HG02759 (cell line): Measurements from ENCODE around the gene ENTPD8.

Experiments
- ATAC-seq: cut with Tn5 transposase; IDR thresholded peaks from one replicate; pipeline ENCODE4 v1.9.1; 2021; ENCODE audit warnings: mild to moderate bottlenecking, moderate library complexity; ENCODE audit not compliant: unreplicated experiment

ENTPD8 gene, protein sequence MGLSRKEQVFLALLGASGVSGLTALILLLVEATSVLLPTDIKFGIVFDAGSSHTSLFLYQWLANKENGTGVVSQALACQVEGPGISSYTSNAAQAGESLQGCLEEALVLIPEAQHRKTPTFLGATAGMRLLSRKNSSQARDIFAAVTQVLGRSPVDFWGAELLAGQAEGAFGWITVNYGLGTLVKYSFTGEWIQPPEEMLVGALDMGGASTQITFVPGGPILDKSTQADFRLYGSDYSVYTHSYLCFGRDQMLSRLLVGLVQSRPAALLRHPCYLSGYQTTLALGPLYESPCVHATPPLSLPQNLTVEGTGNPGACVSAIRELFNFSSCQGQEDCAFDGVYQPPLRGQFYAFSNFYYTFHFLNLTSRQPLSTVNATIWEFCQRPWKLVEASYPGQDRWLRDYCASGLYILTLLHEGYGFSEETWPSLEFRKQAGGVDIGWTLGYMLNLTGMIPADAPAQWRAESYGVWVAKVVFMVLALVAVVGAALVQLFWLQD

DNA sequence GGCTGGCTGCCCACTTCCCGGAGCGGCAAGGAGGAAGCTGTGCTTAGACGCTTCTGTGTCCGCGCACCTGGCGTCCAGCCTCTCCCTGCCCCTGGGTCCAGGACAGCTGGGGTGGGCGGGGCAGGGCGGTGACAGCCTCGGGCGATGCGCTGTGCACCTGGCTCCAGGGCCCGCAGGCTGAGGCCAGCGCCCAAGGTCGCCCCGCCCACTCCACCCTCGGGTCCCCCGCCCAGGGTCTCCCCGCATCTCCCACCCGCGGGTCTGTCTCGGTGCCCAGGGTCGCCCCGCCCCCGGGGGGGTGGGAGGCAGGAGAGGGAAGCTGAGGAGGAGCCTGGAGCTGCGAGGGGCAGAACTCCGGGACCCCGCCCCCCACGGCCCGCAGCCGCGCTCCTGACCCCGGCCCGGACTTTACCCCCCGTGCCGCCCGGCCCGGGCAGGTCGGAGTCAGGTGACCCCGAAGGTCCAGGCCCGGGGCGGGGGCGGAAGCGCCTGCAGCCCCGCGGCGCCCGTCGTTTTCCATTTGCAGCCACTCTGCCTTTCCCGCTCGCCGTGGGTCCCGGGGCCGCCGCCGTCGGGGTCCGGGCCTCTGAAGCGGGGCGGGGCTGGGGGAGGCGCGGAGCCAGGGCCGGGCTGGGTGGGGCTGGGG lies at the start of gene ENTPD8:
TSS of gene ENTPD8 (minus strand) at position 69 of the 646 bp plus-strand sequence. CDS start 3,072 bp downstream, outside the sequence.
- no peak for ATAC-seq

DNA sequence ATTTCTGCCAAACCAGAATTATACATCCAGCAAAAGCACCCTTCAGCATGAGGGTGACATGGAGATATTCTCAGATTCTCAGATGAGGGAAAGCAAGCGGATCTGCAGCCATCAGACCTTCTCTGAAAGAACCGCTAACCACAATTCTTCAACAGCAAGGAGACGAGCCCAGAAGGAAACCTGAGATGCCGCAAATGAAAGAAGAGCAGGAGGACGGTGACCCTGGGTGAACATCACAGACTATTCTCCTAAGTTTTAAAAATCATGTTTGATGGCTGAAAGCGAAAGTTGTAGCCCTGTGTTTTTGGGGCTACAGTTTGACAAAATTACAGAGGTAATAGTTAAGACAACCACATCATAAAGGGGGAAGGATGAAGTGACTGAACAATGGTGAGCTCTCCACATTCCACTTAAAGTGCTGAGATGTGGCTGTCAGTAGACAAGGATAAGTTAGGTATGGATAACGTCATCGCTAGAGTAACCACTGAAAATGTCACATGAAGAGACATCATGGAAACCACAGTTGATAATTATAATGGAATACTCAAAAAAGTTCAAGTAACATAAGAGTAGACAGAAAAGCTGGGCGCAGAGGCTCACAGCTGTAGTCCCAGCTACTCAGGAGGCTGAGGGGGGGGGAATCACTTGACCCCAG lies 49.5 kb upstream of the ENTPD8 start:
- no peak for ATAC-seq

DNA sequence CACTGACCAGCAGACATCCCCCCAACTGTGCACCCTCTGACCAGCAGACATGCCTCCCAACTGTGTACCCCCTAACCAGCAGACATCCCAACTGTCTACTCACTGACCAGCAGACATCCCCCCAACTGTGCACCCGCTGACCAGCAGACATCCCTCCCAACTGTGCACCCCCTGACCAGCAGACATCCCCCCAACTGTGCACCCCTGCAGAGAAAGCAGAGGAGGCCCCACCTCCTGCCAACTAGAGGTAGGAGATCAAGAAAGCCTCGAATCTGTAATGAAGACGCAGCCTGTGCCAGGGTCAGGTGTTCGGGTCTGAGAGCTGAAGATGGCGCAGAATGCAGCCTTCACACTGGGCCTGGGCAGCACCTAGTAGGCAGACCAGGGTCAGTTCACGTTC lies 47.7 kb upstream of the ENTPD8 start:
- ATAC-seq, result no peak

DNA sequence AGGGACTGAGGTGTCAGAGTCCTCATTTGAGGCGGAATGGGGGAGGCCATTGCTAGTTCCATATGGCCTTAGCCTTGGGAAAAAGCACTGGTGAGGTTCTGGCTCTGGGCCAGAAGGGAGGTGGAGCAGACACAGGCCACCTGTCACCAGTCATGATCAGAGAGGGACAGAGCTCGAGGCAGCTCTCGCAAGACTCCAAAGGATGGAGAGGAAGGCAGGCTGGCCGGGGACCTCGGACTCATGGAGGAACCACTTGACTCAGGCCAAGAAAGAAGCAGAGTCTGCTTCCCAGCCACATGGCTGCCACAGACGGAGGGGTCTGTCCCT lies 47.1 kb upstream of the ENTPD8 start:
- ATAC-seq, result no peak

DNA sequence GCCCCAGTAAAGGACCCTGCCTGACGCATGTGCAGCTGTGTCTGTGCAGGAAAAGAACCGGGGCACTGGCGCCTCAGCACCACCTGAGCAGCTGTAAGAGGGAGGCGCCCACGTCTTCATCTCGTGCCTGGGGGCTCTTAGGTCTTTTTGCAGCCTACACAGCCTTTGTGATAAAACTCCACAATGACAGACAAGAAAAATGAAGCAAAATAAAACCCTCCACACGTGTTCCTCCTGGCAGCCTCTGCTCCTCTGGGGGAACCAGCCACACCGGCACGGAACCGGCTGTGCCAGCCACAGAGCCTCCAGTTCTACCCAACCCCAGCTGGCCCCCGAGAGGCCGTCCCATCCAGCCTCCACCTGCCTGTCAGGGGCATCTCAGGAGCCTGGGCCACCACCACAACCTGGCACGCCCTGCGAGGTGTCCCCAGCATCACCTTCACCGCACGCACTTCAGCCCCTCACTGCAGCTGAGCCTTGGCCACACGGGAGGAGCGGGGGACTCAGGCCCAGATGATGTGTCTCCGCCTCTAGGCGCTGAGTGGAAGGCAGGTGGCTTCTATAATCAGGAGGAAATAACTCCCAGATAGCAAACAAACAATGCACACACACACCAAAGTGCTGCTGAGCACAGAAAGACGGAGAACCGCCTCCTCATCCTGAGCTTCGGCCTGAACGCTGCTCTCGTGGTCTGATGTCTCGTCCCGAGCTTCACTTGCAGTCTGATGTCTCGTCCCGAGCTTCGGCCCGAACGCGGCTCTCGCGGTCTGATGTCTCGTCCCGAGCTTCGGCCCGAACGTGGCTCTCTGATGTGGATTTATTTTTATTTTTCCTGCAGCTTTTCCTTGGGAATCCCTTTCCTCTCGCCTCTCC lies 46.5 kb upstream of the ENTPD8 start:
- ATAC-seq, result no peak

DNA sequence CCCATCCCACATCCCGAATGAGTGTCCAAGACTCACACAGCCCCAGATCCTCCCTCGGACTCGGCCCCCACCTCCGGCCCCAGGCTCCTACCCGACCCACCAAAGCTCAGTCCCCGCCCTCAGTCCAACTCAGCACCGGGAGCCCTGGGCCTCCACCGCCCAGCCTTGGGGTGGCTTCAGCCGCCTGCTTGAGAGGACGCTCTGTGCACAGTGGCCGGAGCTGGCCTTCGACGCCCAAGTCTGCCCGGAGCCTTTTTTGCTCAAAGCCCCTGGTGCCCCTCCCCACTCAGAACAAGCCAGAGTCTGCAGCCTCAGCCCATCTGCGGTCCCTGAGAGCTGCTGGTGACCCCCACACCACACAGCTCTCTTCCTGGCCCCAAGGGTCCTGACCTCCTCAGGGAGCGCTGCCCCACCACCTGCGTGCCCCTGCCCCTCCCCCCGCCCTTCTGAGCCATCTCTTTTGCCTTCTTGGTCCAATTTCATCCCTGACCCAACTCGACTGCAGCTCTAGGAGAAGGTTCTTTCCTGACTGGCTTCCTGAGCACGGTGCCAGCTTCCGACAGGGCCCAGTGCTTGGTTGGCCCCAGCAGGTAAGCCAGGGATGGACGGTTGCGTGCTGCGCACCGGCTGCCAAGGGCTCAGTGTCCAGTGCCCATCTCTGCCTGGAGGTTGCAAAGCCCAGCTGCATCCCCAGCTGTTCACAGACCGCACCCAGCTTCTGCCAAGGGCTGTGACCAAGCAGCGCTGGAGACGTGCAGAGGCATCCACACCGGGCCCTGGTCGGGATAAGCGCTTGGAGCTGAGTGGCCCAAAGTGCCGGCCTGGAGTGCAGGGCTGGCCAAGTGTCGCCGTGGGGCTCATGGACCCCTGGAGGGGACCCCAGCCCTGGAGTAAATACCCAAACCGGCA lies 45.6 kb upstream of the ENTPD8 start:
- no peak for ATAC-seq

DNA sequence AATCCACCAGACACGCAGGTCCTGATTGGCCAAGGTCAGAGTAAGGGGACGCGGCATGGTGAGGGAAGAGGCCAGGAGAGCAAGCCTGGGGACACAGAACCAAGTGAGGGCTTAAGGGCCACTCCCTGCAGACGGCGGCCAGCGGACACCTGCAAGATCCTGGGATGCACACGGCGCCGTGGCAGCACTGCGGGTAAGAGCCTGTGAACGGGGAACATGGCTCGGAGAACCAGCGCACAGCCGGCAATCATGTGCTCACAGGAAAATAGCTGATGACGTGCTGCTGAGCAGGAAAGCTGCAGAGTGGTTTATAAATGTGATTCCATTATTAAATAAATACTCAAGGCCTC lies 45.0 kb upstream of the ENTPD8 start:
- ATAC-seq, result no peak

DNA sequence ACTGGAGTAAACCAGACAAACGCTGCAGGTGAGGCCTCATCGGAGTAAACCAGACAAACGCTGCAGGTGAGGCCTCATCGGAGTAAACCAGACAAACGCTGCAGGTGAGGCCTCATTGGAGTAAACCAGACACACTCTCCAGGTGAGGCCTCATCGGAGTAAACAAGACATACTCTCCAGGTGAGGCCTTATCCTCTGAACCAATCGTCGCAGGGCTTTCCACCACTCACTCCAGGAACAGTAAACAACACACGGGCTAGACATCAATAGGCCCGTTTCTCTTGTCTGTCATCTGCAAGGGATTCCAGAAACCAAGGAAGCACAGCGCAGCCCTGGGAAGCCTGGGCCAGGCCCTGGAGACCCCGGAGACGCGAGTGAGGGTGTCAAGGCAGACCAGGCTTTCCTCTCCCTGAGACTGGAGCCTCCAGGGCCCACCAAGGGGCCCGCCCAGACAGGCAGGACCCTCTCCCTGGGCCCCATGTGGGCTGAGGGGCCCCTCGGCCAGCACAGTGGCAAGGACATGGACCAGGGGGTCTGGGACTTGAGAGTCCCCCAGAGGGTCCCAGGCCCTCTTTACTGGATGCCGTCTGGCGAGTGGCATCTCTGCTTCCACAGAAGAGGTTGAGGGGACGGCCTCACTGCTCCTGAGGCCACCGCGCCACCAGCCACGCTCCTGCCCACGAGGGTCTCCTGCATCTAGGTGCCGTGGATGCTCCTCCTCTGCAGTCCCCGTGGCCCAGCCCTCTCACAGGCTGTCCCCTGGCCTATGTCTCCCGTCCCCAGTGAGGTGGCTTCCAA lies 44.4 kb upstream of the ENTPD8 start:
- no peak for ATAC-seq

DNA sequence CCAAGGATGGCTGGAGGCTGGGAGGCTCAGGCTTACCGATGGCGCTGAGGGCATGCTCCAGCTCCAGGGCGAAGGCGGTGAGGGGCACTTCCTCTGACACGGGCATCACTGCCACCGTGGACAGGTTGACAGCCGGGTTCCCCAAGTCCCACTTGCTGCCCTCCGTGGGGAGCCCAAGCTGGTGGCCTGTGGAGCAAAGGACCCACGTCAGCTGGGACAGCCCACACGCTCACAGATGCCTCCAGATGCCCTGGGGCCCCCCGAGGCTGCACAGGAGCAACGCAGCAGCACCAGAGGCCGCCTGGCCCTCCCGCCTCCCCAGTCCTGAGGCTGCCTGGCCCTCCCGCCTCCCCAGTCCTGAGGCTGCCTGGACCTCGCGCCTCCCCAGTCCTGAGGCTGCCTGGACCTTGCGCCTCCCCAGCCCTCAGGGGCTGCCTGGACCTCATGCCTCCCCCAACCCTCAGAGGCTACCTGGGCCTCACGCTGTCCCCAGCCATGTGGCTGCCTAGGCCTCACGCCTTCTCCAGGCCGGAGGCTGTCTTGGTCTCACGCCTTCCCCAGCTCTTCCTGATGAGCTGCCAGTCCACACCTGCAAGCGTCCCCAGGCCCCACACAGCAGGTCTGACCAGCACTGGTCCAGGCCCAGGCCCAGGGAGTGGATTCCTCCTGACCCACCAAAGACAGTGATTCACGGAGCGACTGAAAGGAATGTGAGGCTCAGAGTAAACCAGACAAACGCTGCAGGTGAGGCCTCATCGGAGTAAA lies 43.6 kb upstream of the ENTPD8 start:
- ATAC-seq, result no peak

DNA sequence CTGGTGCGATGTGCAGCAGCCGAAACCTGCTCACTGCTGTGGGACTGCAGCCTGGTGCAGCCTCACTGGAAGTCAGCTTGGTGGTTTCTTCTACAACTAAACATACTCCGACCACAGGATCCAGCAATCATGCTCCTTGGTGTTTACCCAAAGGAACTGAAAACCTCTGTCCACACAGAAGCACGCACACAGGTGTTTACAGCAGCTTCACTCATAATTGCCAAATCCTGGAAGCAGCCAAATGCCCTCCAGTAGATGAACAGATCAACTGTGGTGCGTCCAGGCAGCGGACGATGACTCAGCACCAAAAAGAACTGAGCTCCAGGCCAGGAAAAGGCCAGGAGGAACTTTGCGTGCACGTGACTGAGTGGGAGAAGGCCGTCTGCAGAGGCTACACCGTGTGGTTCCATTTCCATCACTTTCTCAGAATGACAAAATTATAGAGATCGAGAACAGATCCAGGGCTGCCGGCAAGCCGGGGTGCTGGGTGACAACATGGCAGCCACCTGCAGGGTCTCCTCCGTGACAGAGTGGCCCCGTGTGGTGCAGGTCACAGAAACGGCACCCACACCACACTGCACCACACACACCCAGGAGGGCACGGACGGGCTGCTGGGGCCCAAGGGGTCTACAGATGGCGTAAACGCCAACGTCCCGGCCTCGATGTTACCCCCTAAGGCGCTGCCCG lies 41.1 kb upstream of the ENTPD8 start:
- ATAC-seq, result no peak

DNA sequence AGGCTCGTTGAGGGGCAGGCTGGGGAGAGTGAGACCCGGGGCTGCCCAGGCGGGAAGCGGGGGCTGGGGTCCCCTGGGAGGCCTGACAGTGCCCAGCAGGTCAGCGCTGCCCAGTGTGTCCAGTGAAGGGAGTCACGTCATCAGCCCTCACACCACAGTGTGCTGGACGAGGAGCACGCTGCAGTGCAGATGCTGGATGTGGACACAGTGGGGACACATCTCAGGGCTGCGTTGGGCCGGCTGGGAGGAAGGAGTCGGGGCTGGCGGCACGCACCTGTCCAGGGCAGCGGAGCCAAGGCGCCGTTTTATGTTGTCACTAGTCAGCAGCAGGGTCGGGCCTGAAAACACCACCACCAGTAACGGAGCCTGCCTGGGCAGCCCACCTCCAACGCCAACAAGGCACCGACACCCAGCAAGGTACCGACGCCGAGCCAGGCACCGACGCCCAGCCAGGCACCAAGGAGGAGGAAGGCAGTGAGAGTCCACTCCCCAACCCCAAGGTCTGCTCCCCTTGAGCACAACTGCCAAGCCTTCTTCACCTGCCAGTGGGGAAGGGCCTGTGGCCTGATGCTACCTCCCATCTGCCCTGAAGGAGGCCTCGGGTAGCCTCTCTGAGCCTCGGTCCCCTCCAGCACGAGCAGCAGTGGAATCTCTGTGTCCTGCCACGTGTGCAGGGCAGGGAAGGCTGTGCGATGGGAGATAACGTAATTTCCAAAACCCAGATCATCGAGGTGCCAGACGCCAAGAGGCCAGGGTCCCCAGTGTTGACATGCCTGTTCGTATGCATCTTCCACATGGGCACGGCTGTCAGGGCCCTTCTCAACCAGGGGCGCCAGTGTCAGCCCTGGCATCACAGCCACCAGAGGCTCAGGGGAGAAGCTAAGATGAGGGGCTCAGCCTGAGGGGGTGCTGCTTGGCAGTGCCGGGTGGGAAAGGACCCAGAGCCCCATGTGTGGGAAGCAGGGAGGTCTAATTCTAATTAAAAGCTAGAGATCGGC lies 39.8 kb upstream of the ENTPD8 start:
- ATAC-seq, result no peak

DNA sequence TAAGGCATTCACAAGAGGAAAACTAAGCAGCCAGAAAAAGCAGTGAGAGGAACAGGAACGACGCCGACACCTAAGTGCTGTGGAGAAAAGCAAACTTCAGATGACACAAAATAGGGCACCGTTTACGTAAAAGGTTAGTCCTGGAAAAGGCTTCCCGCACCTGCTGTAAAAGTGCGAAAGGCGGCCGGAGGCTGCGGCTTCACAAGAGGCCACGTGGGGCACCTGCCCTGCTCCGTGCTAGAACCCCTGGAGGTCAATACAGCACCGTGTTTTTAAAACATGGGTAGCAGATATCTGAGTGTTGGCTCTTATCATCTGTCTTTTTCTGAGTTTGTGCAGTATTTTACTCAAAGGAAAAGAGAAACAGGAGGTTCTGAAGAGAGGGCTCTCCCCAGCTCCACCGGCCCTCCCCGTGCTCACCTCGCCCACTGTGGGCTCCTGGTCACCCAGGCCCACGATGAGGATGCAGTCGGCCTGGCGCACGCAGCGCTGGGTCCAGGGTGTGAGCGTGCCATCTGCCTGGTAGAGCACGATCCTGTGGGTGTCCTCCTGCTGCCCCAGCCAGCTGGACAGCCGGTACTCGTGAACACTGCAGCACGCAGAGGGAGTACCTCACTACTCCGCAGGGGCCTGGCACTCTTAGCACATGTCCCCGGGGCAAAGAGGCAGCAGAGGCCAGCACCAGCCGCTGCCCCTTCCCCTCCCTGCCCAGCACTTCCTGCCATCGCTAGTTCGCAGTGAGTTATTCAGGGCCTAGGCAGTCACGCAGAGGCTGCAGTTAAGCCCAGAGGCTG lies 38.9 kb upstream of the ENTPD8 start:
- ATAC-seq, result no peak

DNA sequence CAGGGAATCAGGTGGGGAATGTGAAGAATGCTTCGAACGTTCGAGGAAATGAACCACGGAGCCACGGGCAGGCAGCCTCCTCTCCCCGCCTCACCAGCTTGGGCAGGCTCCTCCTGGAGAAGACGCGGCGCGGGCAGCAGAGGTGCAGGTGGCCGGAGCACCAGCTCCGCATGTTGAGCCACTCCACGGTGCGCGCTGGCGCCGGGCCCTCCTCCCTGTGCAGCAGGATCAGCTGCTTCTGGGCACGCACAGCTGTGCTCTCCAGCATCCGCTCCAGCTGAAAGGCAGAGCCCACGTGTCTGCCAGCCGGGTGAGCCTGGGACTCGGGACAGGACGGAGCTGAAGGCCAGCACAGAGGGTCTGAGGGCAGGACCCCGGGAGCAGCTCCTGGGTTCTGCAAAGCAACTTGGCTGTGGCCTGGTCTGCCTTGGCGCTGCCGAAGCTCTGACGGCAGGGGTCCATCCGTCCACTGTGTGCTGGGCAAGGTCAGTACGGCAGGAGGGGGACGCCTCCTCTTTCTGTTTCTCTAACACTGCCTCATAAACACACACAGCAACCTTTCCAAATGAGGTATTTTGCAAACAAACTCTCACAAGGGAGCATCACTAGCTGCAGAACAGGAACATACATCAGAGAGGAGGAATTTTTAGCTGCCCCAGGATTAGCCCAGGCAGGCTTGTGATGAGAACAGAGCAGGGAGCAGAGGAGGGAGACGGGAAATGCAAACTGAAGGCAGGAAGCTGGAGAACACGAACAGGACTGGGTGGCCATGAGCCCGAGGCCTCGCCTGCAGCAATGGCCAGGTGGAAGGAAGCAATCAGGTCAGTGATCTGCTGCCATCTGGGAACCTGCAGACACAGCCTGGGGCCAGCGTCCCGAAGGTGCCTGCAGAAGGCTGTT lies 38.1 kb upstream of the ENTPD8 start:
- no peak for ATAC-seq

DNA sequence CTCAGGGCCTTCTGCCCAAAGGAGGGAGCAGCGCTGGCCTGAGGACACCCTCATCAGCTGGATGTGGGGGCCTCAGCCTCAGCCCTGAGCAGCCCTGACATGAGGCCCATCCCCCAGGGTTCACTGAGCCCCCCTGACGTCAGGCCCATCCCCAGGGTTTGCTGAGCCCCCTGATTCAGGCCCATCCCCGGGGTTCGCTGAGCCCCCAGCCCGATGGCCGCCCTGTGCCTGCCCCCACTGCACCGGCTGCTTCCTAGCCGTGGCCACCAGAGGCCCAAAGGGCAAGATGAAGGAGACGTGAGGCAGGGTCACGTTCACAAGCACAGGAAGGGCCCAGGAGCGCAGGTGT lies 37.4 kb upstream of the ENTPD8 start:
- no peak for ATAC-seq
